GM20000 (cell line): Measurements from ENCODE around the gene TARBP1.

Experiments
- DNase-seq: peaks from one replicate; pipeline ENCODE4 v3.0.0; 2012; ENCODE audit warnings: low spot score
- CTCF ChIP-seq: IDR thresholded peaks from 2 replicates; pipeline ENCODE4 v1.5.1; 2012; ENCODE audit warnings: mild to moderate bottlenecking, control low read depth; ENCODE audit errors: extremely low read depth, missing control alignments

The TARBP1 gene

GRCh38 chr1:234503193-234504050 lies 24.4 kb upstream of the TARBP1 start:
- TF ChIP-seq CTCF = no peak
- no peak for DNase-seq

GRCh38 chr1:234502785-234503184 lies 23.8 kb upstream of the TARBP1 start:
- DNase-seq = no peak
- TF ChIP-seq CTCF = no peak

- DNase-seq = no peak
- TF ChIP-seq CTCF = no peak
Measured at GRCh38 chr1:234500269-234500668, 21.3 kb upstream of the TARBP1 start.

GRCh38 chr1:234499943-234500245 lies 20.9 kb upstream of the TARBP1 start:
- no peak for TF ChIP-seq CTCF
- DNase-seq = no peak

- peak; percentile 73 for DNase-seq
- peak; percentile 80 for TF ChIP-seq CTCF
Measured at GRCh38 chr1:234499119-234499942, 20.4 kb upstream of the TARBP1 start.

- DNase-seq = no peak
- TF ChIP-seq CTCF = no peak
Measured at GRCh38 chr1:234498448-234499118, 19.6 kb upstream of the TARBP1 start.

GRCh38 chr1:234497589-234497988 lies 18.6 kb upstream of the TARBP1 start:
- no peak for DNase-seq
- TF ChIP-seq CTCF = no peak
